AG08396 (cell line): ENCODE results near the gene NTM.

Source experiments
- DNase-seq: peaks from one replicate; pipeline ENCODE4 v3.0.0; 2012; ENCODE audit warnings: low spot score, mixed read lengths

Gene NTM

GRCh38 chr11:131687291-131688047 lies 317.1 kb downstream of the NTM start:
- no peak for DNase-seq

GRCh38 chr11:131688048-131688693 lies 317.8 kb downstream of the NTM start:
- DNase-seq = peak; percentile 94

DNA sequence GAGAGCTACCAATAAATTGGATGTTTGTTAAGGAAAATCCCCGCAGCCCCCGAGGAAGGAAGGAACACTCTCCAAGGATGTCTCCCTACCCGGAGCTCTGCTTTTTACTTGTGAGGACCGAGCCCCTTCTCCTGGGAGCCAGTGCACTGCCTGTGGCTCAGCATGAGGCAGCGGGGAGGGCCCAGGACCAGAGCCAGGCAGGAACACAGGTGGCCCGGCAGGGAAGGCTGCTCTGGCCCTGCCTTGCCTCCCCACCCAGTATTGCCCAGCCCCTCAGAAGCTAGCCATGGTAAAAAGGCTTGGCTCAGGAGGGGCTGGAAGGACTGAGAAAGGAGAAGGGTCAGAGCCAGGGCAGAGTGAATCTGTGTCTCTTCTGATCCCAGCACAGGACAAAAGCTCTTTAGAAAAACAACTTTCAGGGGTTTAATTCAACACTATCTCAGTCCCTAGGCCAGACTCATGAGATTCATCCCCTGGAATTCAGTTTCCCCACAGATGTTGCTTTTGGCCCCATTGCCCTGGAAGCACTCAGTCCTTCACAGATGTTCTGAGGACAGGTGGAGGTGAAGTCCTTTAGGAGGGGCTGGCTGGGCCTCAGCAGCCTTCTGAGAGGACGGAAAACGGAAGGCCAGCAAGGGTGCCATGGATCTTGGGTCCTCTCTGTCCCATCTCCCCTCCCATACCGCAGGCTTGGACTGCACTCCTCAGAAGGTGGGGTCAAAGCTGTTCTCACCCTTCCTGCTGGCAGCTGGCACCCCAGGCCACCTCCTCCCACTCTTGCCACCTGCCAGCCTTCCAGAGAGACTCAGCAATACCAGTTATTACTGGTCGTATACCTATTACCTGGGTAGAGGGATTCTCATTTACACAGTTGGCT lies 318.9 kb downstream of the NTM start:
- DNase-seq = no peak

GRCh38 chr11:131690362-131690761 lies 319.9 kb downstream of the NTM start:
- no peak for DNase-seq

DNA sequence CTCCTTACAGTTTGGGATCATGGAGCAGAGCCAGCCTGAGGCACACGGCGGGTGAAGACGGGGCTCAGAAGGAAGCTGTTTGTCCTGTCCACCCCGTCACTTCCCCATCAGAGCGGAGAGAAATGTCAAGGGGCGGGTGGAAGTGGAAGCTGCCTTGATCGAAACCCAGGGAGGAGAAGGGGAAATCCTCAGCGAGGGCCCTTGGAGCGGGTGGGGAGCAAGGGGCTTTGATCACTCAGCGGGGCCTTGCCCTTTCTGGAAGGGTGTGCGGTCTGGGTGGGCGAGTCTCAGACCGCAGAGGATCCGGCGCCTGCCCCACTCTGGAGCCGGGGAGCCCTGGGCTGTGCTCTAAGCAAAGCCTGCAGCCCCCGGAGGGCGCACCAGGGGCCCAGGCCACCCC lies 320.4 kb downstream of the NTM start:
- DNase-seq = no peak

- DNase-seq = peak; percentile 86
Measured at GRCh38 chr11:131691181-131692041, 321.0 kb downstream of the NTM start.

DNA sequence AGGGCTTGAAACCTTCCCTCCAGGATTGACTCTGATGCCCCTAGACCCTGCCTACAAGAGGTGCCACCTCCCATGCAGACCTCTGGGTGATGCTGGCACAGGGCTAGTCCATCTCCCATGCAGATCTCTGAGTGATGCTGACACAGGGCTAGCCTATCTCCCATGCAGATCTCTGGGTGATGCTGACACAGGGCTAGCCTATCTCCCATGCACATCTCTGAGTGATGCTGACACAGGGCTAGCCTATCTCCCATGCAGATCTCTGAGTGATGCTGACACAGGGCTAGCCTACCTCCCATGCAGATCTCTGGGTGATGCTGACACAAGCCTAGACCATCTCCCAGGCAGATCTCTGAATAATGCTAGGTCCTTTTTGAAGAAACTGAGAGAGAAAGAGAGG lies 321.7 kb downstream of the NTM start:
- DNase-seq = no peak

GRCh38 chr11:131692961-131693360 lies 322.5 kb downstream of the NTM start:
- no peak for DNase-seq

DNA sequence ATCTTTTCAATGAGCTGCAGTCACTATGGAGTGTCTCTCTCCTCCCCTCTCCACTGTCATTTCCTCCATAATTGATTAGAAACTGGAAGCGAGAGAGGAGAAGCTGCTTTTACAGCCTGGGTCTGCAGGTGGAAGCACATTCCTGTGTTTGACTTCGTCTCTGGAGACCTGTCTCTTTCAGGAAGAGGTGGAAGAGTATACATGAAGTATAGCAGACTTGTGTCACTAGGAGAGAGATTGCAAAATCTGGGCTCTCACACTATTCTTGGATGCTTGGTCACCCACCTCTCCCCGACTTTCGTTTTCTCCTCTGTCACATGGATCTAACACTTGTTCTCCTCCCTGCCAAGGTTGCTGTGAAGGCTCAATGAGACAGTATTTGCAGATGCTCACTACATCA lies 323.3 kb downstream of the NTM start:
- DNase-seq = no peak

GRCh38 chr11:131694526-131695424 lies 324.4 kb downstream of the NTM start:
- peak; percentile 91 for DNase-seq

DNA sequence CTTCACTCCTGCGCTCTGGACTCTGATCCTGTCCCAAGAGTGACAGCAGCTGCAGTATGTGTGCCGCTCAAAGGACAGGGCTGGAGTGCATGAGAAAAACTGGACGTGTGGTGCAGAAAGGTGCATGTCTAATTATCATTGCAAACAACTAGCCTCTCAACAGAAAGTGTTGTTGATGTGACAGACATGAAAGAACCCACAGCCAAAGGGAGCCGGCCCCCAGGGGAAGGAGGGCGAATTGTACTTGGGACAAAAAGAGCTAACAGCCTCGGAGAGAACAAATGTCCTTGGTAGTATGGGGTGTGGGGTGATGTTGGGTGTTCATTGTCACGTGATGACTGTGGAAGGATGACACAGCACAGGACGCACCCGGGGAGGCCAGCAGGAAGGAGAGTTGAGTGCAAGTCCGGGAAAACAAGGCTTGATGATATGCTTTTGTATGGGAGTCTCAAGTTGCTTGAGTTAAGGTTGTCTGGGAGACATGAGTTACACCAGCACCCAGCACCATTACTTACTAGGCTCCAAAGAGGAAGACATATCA lies 325.5 kb downstream of the NTM start:
- DNase-seq = no peak

DNA sequence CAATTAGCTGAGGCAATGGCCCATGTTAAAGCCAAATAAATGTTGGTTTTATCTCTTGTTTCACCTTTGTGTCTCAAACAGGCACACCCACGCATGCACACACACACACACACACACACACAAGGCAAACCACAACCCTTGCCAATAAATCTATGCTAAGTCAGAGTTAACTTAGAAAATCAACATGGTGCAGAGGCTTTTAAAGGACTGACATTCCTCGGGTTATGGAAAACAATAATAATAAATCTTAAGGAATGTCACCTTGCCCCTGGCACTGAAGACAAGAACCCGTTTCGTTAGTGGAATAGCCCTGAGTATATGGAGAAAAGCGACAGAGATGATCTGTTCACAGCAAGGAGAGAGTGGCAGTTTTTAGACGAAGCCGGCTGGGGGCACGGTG lies 326.3 kb downstream of the NTM start:
- DNase-seq = no peak

GRCh38 chr11:131703311-131703710 lies 332.9 kb downstream of the NTM start:
- DNase-seq = no peak

DNA sequence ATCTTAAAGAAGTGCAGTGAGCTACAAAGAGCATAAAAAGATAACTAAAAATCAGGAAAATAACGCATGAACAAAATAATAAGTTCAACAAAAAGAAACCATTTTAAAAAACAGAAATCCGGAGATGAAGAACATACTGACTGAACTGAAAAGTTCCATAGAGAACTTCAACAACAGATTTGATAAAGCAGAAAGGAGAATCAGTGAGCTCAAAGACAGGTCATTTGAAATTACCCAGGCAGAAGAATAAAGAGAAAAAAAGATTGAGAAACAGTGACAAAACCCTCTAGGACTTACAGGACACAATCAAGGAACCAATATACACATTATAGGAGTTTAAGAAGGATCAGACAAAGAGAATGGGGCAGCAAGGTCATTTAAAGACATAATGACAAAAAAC lies 334.3 kb downstream of the NTM start:
- no peak for DNase-seq

DNA sequence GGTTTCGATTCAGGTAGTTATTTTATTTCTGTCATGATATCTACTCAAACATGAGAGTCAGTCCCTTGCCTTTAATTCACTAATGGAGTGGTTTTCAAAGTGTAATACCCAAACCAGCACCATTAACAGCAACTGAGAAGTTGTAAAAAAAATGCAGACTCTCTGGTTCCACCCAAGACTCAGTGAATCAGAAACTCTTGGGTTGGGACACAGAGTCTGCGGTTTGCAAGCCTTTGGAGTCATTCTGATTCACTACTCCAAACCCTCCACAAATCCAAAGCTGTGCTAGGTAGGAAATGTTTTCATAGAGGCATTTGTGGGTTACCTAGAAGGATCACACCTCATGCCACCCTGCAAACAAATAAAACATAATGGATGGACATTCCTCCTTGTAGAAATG lies 340.1 kb downstream of the NTM start:
- peak; percentile 45 for DNase-seq

GRCh38 chr11:131712897-131713296 lies 342.5 kb downstream of the NTM start:
- DNase-seq = no peak

DNA sequence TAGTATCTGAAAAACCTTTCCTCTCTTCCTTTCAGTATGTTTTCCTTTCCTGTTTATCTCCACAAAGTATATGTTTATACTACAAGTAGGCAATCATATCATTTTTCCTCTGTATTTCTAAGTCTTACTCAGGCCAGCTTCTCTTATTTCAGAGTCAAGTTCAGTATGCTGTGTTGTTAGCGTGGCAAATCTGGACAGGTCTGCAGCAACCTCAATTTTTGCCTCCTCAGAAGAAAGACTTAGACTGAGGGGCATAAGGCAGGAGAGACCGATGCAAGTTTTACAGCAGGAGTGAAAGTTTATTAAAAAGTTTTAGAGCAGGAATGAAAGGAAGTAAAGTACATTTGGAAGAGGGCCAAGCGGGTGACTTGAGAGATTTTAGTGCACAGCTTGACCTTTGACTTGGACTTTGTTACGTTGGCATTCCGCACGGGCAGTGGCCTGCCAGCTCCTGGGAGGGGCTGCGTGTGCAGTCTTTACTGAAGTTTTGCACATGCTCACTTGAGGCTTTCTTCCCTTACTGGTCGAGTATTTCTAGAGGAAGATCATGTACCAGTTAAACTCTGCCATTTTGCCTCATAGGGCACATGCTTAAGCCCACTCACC lies 343.2 kb downstream of the NTM start:
- no peak for DNase-seq

DNA sequence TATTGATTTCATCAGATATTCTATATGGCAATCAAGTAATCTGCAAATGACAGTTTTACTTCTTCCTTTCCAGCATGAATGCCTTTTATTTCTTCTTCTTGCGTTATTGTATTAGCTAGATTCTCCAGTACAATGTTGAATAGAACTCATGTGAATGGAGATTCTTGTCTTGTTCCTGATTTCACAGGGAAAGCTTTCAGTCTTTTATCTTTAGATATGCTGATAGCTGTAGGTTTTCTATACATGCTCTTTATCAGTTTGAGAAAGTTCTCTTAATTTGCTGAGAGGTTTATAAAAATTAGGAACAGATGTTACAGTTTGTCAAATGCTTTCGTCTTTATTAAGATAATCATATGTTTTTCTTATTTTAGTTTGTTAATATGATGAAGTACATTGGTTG lies 347.2 kb downstream of the NTM start:
- DNase-seq = no peak

DNA sequence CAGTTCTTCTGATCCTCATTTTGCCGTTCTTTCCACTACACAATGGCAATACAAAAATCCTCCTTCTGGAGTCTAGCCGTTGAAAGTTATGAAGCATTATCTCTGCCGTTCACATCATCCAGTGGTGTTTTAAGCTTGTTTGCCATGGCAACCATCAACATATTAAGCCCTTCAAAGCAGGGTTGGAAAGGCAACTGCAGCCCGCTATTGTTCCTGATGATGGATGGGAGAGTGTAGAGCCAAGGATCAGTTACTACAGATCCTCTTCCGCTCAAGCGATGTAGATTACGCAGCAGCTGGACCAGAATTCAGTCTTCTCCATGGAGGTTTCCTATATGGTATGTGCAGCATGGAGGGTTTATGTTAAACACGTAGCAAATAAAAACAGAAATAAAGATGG lies 352.7 kb downstream of the NTM start:
- DNase-seq = no peak

GRCh38 chr11:131724436-131724975 lies 354.1 kb downstream of the NTM start:
- no peak for DNase-seq
